Ishikawa (cell line): ENCODE measurements around the gene COP1.

ENCODE experiments used
- CEBPB ChIP-seq: IDR thresholded peaks from 2 replicates; pipeline ENCODE4 v1.6.1; 2012
- EP300 ChIP-seq: IDR thresholded peaks from 2 replicates; pipeline ENCODE4 v1.6.1; 2012; ENCODE audit warnings: borderline replicate concordance
- FOXM1 ChIP-seq: IDR thresholded peaks from 2 replicates; pipeline ENCODE4 v1.6.1; 2012; ENCODE audit warnings: low read depth, borderline replicate concordance
- TF ChIP-seq, protein P1 (sequence below): IDR thresholded peaks from 2 replicates; pipeline ENCODE4 v1.6.1; 2012

DNA sequence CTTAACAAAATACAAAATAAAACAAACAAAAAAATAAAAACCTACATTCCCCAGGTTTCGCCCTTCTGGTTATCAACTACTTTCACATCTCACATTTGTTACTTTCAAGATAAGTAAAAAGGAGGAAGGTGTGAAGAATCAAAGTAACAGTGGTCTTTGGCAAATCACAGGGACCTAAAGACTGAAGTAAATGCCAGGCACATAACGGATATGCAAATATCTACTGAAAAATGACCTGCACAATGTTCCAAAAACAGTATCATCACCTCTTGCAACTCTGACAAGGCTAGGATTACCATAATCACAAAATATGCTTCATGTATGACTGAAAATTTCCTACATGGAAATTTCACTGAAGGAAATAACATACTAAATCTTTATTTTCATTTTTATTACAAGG lies 29.3 kb downstream of the COP1 start:
- TF ChIP-seq FOXM1, result no peak
- TF ChIP-seq, protein P1, sequence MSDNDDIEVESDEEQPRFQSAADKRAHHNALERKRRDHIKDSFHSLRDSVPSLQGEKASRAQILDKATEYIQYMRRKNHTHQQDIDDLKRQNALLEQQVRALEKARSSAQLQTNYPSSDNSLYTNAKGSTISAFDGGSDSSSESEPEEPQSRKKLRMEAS, result no peak
- TF ChIP-seq EP300, result no peak
- no peak for TF ChIP-seq CEBPB
